GM19240 (cell line): ENCODE data around the gene KCNT1.

Experiments used
- DNase-seq: peaks from one replicate; pipeline ENCODE4 v3.0.0; 2011; ENCODE audit warnings: low spot score; ENCODE audit not compliant: insufficient read length

The KCNT1 gene

GRCh38 chr9:135724186-135724787 is 22.3 kb downstream of the KCNT1 start:
- no peak for DNase-seq

GRCh38 chr9:135726138-135726853 is 24.3 kb downstream of the KCNT1 start:
- DNase-seq: no peak

GRCh38 chr9:135727257-135727875 is 25.4 kb downstream of the KCNT1 start:
- DNase-seq: no peak

- DNase-seq: no peak
These were observed 26.6 kb downstream of the KCNT1 start for GRCh38 chr9:135728436-135729110.

DNA sequence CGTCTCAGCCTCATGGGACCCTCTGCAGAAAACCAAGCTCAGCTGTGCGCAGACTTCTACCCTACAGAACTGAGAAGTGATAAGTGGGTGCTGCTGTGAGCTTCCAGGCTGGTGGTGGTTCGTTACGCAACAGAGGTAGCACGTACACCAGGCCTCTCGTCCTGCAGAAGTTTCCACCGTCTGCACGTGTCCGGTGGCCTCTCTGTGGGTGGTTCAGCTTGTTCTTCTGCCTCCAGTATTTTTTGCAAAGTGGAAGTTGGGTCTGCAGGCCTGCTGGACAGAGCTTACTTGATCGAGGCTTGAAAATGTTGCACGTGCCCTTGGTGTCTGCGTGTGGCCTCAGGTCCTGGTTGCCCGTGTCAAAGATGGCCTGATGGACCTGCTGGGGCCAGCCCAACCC is 27.5 kb downstream of the KCNT1 start:
- DNase-seq: no peak

- DNase-seq: no peak
These were observed 29.5 kb downstream of the KCNT1 start for GRCh38 chr9:135731454-135731853.

DNA sequence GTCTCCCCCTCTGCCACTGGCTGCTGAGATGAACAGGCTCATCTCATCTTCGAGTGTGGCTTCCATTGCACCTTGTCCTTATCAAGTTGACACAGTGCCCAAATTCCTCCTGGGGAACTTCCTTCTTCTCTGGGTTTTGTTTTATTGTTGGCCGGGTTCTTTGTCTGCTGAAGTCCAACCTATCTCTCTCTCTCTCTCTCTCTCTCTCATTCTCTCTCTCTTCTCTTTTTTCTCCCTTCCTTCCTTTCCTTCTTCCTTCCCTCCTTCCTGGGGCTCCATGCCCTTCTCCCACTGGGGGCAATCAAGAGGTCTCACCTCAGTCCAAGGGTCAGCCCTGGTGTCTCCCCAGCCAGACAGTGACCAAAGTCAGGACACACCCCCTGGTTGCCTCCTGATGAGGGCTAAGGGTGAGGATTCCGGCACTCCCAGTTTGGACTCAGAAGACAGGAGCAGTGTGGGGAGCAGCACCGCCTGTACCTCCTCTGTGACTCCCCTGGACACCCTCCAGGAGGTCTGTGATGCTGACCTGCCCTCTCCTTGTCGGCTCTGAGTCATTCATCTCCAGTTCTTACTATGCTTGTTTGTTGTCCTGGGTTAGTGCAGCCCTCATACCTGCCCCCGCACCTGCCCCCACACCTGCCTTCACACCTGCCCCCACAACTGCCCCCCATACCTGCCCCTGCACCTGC is 30.7 kb downstream of the KCNT1 start:
- no peak for DNase-seq

DNA sequence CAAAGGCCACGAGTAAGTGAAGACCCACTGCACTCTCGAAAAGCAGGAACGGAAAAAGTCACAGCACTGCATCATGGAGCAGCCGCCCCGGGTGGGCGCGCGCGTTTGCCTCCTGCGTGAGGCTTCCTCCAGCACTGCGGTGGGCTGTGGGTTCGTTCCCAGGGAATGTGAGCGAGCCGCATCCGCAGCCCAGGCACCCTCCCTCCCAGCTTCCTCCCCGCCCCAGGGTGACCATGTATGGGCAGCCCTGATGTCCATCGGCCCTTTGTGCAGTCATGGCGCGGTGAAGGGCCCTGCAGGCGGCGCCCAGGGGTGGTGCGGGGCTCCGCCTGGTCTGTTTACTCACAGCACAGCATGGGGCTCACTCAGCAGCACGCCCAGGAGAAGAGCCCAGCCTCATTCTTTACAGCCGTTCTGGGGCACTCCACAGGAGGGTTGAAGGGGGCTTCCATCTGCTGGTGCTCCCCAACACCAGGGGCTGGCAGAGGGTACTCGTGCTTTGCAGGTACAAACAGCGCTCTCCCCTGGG is 32.7 kb downstream of the KCNT1 start:
- DNase-seq: no peak

DNA sequence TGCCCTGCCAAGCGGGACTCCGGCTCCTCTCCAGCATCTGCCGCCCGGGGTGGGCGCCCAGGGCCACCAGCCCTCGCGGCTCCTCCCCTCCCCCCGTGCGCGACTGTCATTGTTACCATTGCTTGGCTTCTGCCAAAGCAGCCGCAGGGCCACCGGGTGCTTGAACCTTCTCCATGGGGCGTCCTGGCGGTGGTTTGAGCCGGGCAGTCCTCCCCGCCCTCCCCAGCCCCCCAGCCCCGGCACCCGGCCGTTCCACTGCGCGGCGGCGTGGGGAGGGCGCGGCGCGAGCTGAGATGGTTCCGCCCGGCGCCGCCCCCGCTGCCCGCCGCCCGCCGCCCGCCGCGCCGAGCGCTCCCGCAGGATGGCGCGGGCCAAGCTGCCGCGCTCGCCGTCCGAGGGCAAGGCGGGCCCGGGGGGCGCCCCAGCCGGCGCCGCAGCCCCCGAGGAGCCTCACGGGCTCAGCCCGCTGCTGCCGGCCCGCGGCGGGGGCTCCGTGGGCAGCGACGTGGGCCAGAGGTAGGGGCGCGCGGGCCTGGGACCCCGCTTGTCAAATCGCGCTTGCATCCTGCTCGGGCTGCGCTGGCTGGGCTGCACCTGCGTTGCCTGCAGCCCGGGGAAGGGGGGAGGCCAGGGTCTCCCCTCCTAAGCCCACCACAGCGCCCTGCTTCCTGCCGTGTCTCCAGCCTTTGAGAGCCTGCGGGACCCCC is 34.4 kb downstream of the KCNT1 start:
- DNase-seq: no peak

DNA sequence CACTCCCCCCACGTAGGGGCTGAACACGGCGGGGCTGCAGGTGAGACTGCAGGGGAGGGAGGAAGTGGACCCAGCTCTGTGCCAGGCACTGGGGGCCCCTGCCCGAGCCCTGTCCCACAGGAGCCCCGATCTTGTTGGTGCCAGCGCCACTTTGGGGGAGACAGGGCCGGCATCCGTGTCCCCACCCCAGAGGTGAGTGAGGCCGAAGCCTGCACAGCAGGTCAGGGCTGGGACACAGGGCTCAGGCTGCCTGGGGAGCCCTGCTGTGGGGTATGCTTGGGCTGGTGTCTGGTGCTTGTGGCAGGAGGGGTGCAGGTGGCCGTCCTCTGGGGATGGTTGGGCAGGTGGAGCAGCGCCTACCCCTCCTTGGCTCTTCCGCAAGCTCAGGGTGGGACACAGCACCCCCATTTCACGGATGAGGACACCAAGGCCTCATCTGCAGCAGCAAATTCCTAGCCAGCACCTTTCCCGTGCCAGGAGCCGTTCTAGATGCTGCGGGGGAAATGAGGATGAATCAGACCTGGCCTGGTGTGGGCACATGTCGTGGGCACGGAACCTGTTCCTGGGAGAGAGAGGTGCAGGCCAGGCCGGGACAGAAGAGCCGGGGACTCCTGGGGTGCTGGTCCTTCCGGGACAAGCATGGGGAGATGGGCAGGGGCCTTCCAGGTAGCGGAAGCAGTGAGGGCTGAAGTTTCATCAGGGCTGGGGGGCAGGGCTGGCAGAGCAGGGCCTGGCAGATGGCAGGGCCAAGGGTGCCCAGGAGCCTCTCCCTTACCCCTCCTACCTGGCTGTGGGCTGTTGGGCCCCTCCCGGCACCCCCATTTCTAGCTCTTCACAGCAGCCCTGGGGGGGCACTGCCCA is 35.2 kb downstream of the KCNT1 start:
- DNase-seq: no peak

DNA sequence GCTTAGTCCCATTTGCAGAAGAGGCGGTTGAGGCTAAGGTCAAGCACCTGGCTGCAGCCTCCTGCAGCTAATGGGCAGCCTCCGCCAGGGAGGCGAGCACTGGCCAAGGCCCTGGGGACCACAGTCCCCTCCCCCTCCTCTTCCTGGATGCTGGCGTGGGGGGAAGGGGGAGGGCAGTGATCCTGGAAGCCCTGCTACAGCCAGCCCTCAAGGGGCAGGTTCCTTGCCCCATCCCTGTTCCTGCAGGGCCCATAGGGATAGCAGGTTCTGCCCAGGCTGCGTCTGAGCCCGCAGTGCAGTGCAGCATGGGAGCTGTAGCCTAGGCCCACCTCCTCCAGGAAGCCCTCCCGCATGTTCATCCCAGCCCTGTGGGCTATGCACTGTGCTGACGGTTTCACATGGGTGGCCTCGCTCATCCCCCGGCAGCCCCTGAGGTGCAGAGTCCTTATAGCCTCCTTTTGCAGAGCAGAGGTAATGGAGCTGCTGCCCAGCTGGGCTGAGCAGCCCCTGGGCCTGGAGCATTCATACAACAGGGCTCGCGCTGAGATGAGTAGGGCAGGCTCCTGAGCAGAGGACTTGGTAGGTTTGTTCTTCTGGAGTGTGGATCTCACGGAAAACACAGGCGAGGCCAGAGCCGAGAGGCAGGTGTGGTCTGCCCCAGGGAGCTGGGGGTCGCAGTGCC is 36.0 kb downstream of the KCNT1 start:
- DNase-seq: no peak

GRCh38 chr9:135739271-135740220 is 37.6 kb downstream of the KCNT1 start:
- DNase-seq: no peak

GRCh38 chr9:135741276-135742219 is 39.6 kb downstream of the KCNT1 start:
- DNase-seq: no peak

DNA sequence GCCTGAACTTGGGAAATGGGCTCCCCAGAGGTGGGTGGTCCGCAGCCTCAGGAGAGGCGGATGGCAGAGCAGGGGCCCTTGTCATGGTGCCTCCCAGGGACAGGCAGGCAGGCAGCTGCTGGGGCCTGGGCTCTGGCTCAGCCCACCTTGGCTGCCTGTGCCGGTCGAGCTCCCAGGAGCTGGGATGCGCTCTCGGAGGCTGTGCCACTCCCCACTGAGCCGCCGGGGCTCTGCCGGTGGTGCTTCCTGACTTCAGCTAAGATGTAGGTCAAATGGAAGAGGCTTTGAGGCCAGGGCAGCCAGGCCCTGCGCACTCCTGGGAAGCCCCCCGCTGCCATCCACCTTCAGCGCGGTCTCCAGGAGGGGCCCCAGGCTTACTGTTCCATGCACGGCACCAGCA is 41.0 kb downstream of the KCNT1 start:
- DNase-seq: no peak

GRCh38 chr9:135743546-135744332 is 41.8 kb downstream of the KCNT1 start:
- DNase-seq: no peak
